ENCODE data around the gene BDH1.

Gene BDH1

DNA sequence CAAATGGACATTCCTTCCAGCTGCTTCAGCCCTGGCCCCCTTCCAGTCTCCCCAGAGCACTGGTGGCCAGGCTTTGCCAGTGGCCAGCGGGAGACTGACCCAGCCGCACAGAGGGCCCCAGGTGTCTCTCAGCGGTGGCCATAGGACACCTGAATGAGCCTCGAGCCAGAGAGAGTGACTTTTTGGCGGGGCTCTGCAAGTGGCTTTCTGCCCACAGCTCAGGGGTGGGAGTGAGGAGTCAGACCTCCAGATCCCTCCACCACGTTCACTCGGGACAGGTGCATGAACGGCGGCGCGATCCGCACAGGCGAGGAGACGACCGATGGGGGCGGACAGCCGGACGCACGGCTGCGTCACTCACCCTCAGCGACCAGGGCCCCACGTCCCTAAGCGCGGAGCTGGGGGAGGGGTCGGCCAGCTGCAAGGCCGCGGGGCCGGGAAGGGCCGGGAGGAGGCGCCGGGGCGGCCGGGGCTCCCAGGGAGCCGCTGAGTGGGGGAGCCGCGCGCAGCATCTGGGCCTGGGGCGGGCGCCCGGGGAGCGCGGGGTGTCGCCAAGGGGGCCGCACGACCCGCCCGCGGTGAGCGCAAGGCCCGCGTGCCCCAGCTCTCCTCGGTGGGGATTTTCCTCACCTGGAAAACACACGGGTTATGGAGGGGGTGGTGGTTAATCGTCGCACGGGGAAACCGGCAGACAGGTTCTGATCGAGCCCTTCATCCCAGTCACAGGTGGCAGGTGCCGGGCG lies 57.1 kb downstream of the BDH1 start:
- Histone ChIP-seq H3K9ac (ENCODE audit: low read depth, low read length) (no peak overlapping the region), H3K4me2 (ENCODE audit: low read length) (no peak overlapping the region)

GRCh38 chr3:197496746-197497125 lies 59.0 kb downstream of the BDH1 start:
- peak overlapping the region; percentile 23 for H3K9ac ChIP-seq (ENCODE audit: low read depth, low read length)
- no peaks in the 10 kb centered on the region for H3K27me3 ChIP-seq (ENCODE audit: control insufficient read depth, insufficient read depth, low read length)
- H3K9me3 ChIP-seq (replicated peaks; ENCODE audit: low read length) = no peaks in the 10 kb centered on the region
- no peak overlapping the region for H3K4me2 ChIP-seq (ENCODE audit: low read length)
- H3K4me1 ChIP-seq (ENCODE audit: control insufficient read depth, insufficient read depth, low read length) = peaks cover 50% of the 10 kb centered on the region
- H3K36me3 ChIP-seq (ENCODE audit: insufficient read depth, low read length) = no peaks in the 10 kb centered on the region
- H3K4me3 ChIP-seq (ENCODE audit: low read length) = no peak overlapping the region

More for the DNA sequence above, 57.1 kb downstream of the BDH1 start:
- H3K4me1 ChIP-seq (ENCODE audit: control insufficient read depth, insufficient read depth, low read length) = peaks cover 43% of the 10 kb centered on the region
- no peaks in the 10 kb centered on the region for H3K36me3 ChIP-seq (ENCODE audit: insufficient read depth, low read length)
- no peaks in the 10 kb centered on the region for H3K27me3 ChIP-seq (ENCODE audit: control insufficient read depth, insufficient read depth, low read length)
- no peaks in the 10 kb centered on the region for H3K9me3 ChIP-seq (replicated peaks; ENCODE audit: low read length)
- no peak overlapping the region for H3K4me3 ChIP-seq (ENCODE audit: low read length)

DNA sequence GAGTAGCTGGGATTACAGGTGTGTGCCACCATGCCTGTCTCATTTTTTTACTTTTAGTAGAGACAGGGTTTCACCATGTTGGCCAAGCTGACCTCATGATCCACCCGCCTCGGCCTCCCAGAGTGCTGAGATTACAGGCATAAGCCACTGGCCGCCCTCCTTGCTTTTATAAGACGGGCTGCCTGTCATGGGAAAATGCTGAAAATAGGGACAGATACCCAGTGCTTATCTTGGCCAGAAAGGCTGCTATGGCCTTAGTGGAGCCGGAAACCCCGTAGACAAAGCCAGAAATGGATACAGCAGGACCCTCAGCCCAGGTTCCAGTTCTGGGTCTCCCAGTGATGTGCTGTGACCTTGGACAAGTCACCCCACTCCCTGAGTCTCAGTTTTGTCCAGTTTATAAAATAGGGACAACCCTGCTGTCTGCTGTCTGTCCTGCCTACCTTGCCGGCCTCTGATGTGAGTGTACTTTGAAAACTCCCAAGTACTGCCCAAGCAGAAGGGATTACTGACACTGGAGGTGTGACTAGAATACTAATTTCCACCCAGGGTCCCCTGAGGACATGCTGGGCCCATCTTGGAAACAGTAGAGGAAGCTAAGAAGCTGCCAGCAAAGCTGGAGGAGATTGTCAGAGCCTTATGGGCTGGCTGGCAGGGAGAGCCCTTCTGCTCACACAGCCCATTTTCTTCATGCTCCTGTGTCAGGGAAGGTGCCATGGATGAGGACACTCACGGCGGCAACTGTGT lies 59.6 kb downstream of the BDH1 start:
- Histone ChIP-seq H3K36me3 (ENCODE audit: insufficient read depth, low read length) (no peaks in the 10 kb centered on the region), H3K9me3 (replicated peaks; ENCODE audit: low read length) (no peaks in the 10 kb centered on the region), H3K4me1 (ENCODE audit: control insufficient read depth, insufficient read depth, low read length) (peaks cover 48% of the 10 kb centered on the region), H3K4me2 (ENCODE audit: low read length) (no peak overlapping the region), H3K4me3 (ENCODE audit: low read length) (no peak overlapping the region), H3K9ac (ENCODE audit: low read depth, low read length) (peak overlapping the region; percentile 23), H3K27me3 (ENCODE audit: control insufficient read depth, insufficient read depth, low read length) (no peaks in the 10 kb centered on the region)

DNA sequence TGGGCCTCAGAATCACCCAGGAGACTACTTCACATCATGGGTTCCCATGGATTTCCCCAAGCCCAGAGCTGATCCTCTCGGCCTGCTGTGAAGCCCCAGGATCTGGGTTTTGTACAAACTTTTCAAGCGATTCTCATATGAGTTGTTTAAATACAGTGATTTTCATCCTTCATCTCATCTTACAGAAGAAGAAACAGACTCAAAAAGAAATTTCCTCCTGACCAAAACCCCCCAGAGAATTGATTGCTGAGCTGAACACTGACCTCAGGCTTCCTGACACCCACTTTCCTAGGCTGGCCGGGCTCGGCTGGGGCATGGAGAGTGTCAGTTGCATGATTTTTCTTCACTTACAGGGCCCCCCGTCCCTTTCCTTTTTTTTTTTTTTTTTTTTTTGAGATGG lies 60.3 kb downstream of the BDH1 start:
- H3K9me3 ChIP-seq (replicated peaks; ENCODE audit: low read length) = no peaks in the 10 kb centered on the region
- H3K36me3 ChIP-seq (ENCODE audit: insufficient read depth, low read length) = no peaks in the 10 kb centered on the region
- H3K4me1 ChIP-seq (ENCODE audit: control insufficient read depth, insufficient read depth, low read length) = peaks cover 54% of the 10 kb centered on the region
- H3K27me3 ChIP-seq (ENCODE audit: control insufficient read depth, insufficient read depth, low read length) = no peaks in the 10 kb centered on the region
- H3K4me3 ChIP-seq (ENCODE audit: low read length) = no peak overlapping the region
- no peak overlapping the region for H3K4me2 ChIP-seq (ENCODE audit: low read length)
- H3K9ac ChIP-seq (ENCODE audit: low read depth, low read length) = peak overlapping the region; percentile 1

- Histone ChIP-seq H3K9me3 (replicated peaks; ENCODE audit: low read length) (no peaks in the 10 kb centered on the region), H3K4me1 (ENCODE audit: control insufficient read depth, insufficient read depth, low read length) (peaks cover 59% of the 10 kb centered on the region), H3K9ac (ENCODE audit: low read depth, low read length) (peak overlapping the region; percentile 1), H3K4me2 (ENCODE audit: low read length) (no peak overlapping the region), H3K27me3 (ENCODE audit: control insufficient read depth, insufficient read depth, low read length) (no peaks in the 10 kb centered on the region), H3K4me3 (ENCODE audit: low read length) (no peak overlapping the region), H3K36me3 (ENCODE audit: insufficient read depth, low read length) (no peaks in the 10 kb centered on the region)
Measured at GRCh38 chr3:197495059-197495455, 60.7 kb downstream of the BDH1 start.

DNA sequence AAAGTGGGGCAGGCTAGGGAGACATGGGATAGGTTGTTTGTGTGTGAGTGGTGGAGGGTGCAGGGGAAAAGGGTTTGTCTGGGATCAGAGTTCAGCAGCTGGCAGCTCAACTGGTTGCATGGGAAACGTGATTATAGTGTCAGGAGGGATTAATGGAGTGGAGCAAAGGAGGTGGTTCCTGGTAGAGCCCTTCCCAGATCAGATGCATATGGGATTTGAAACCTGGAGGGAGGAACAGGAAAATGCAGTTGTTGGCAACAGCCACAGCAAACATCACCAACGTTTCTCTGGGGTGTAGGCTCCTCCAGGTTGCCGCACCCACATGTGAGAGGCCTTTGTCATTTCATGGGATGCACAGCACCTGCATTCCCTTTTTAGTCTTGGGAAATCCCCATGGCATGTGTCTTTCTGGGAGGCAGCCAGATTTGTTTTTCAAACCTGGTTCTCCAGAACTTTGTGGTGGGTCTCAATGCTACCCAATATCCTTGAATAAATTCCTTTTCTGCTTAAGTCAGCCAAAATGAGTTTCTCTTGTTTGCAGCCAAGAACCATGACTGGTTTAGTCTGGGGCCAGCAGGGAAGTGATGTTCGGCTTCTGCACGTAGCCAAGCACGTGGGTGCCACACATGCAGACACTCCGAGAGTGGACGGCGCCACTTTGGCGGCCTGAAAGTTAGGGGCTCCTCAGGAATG lies 61.3 kb downstream of the BDH1 start:
- H3K4me3 ChIP-seq (ENCODE audit: low read length) = no peak overlapping the region
- peaks cover 59% of the 10 kb centered on the region for H3K4me1 ChIP-seq (ENCODE audit: control insufficient read depth, insufficient read depth, low read length)
- H3K9ac ChIP-seq (ENCODE audit: low read depth, low read length) = no peak overlapping the region
- no peak overlapping the region for H3K4me2 ChIP-seq (ENCODE audit: low read length)
- no peaks in the 10 kb centered on the region for H3K36me3 ChIP-seq (ENCODE audit: insufficient read depth, low read length)
- no peaks in the 10 kb centered on the region for H3K27me3 ChIP-seq (ENCODE audit: control insufficient read depth, insufficient read depth, low read length)
- H3K9me3 ChIP-seq (replicated peaks; ENCODE audit: low read length) = no peaks in the 10 kb centered on the region

DNA sequence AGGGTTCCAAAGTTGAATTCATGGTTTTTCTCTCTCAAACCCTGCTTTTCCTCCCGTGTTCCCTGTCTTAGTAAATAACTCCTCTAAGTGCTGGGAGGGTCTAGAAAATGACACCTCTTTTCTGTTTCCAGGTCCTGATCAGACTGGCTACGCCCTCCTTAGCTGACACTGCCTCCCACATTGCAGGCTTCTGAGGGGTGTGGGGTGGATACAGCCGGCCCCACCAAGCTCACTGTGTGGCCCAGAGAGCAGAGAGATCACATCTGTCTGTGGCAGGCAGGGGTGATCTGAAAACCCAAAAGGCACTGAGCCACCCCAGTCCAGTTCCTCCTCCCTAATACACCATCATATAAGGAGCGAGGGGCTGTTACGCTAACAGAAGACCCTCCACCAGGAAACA lies 62.7 kb downstream of the BDH1 start:
- H3K27me3 ChIP-seq (ENCODE audit: control insufficient read depth, insufficient read depth, low read length) = no peaks in the 10 kb centered on the region
- no peaks in the 10 kb centered on the region for H3K9me3 ChIP-seq (replicated peaks; ENCODE audit: low read length)
- H3K4me1 ChIP-seq (ENCODE audit: control insufficient read depth, insufficient read depth, low read length) = peaks cover 68% of the 10 kb centered on the region
- H3K36me3 ChIP-seq (ENCODE audit: insufficient read depth, low read length) = no peaks in the 10 kb centered on the region
- no peak overlapping the region for H3K4me2 ChIP-seq (ENCODE audit: low read length)
- H3K4me3 ChIP-seq (ENCODE audit: low read length) = no peak overlapping the region
- no peak overlapping the region for H3K9ac ChIP-seq (ENCODE audit: low read depth, low read length)

DNA sequence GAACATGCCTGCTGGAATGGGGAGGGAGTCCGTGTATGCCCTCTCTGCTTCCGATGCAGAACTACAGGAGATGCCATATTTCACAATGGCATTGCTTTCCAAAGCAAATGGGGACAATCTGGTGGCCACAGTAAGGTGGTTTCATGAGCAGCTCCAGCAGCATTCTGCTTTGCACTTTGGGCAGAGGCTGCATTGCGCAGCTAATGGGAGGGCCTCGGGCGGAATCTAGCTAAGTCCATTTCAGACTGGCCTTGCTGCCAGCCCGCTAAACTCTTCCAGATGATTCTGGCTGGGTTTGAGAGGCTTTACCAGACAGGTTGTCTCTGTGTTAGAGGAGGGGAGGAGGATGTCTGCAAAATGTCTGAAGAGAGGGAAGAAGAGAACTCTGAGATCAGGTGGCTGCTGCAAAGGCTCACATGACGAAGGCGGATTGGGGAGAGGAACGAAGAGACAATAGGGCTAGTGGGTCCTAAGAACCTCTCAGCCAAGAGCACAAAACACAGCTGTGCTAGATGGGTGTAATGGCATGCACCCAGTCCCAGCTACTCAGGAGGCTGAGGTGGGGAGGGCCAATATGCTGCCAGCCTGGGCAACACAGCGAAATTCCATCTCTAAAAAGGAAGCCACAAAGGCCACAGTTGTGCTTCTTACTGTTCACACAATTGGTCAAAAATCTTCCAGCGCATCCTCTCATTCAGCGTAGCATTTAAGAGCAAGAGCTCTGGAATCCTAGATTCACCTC lies 63.7 kb downstream of the BDH1 start:
- no peak overlapping the region for H3K4me2 ChIP-seq (ENCODE audit: low read length)
- H3K4me3 ChIP-seq (ENCODE audit: low read length) = no peak overlapping the region
- H3K27me3 ChIP-seq (ENCODE audit: control insufficient read depth, insufficient read depth, low read length) = no peaks in the 10 kb centered on the region
- no peaks in the 10 kb centered on the region for H3K9me3 ChIP-seq (replicated peaks; ENCODE audit: low read length)
- H3K4me1 ChIP-seq (ENCODE audit: control insufficient read depth, insufficient read depth, low read length) = peaks cover 76% of the 10 kb centered on the region
- H3K9ac ChIP-seq (ENCODE audit: low read depth, low read length) = no peak overlapping the region
- H3K36me3 ChIP-seq (ENCODE audit: insufficient read depth, low read length) = no peaks in the 10 kb centered on the region

GRCh38 chr3:197491478-197491877 lies 64.3 kb downstream of the BDH1 start:
- Histone ChIP-seq H3K4me1 (ENCODE audit: control insufficient read depth, insufficient read depth, low read length) (peaks cover 77% of the 10 kb centered on the region), H3K4me3 (ENCODE audit: low read length) (no peak overlapping the region), H3K9me3 (replicated peaks; ENCODE audit: low read length) (no peaks in the 10 kb centered on the region), H3K9ac (ENCODE audit: low read depth, low read length) (no peak overlapping the region), H3K27me3 (ENCODE audit: control insufficient read depth, insufficient read depth, low read length) (no peaks in the 10 kb centered on the region), H3K36me3 (ENCODE audit: insufficient read depth, low read length) (no peaks in the 10 kb centered on the region), H3K4me2 (ENCODE audit: low read length) (no peak overlapping the region)

DNA sequence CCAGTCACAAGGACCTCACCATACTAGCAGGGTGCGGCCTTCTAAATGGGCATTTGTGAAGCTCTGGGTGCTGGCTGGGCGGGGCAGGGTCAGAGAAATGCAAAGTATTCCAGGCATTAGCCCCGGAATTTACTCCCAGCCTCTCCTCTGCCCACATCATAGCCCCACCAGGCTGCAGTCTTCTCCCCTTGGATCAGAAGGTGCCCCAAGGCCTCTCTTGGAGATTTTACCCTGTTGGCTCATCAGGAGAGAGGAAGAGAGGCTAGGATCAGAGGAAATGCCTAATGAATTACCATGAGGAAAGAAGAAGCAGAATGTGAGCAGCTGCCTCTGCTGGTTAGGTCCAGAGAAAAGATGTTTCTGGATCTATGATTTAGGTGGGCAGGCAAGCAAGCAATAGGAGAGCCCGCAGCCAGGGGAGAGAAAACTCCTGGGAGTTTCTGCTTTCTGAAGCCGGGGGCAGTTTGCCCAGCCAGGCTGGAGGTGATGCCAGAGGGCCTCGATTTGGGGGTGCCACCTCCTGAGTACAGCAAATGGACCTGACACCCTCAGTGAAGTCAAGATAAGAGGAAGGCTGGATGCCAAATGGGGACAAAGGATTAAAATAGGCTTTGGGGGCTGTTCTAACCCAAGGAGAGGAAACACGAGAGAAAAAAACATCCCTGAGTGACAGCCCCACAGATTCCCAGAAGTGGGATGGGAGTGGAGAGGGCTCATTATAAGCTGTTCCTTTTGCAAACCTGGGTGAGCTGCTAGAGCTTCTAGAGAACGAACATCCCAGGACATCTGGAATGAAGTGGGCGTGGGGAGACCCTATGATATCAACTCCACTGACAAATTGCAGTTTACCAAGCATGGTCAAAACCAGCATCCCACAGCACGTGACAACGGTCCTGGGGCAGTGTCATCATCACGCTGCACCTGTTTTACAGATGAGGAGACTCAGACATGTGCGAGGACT lies 65.4 kb downstream of the BDH1 start:
- no peaks in the 10 kb centered on the region for H3K27me3 ChIP-seq (ENCODE audit: control insufficient read depth, insufficient read depth, low read length)
- no peak overlapping the region for H3K4me3 ChIP-seq (ENCODE audit: low read length)
- peaks cover 69% of the 10 kb centered on the region for H3K4me1 ChIP-seq (ENCODE audit: control insufficient read depth, insufficient read depth, low read length)
- peak overlapping the region; percentile 79 for H3K9ac ChIP-seq (ENCODE audit: low read depth, low read length)
- no peaks in the 10 kb centered on the region for H3K9me3 ChIP-seq (replicated peaks; ENCODE audit: low read length)
- H3K36me3 ChIP-seq (ENCODE audit: insufficient read depth, low read length) = no peaks in the 10 kb centered on the region
- peak overlapping the region; percentile 1 for H3K4me2 ChIP-seq (ENCODE audit: low read length)
